ENCODE measurements around the gene SAMD4B.

DNA sequence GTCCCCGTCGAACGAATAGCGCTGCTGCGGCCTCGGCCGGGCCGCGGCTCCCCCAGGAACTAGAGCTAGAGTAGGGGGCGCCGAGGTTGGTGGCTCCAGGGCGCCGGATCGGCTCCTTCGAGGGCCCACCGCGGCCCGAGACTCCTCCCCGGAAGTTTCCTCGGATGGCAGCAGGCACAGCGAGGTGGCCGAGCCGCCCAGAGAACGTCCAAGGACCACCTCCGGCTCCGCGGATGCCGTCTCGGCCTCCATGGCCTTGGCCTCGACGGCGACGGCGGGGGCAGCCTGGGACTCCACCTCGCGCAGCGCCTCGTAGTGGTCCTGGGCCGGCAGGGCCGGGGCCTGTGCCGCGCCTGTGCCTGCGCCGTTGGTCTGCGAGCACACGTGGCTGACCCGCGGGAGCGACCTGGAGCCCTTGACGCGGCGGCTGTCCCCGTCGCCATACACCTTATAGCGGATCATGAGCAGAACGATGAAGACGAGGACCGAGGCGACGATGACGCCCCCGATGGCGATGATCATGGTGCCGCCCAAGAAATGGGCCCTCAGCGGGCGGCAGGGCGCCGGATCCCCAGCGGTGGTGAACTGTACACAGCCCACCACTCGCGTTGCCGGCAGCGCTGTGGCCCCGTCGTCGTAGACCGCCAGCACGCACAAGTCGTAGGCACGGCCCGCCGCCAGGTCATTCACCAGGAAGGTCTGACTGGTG, 34.2 kb upstream of the SAMD4B start:
- TF ChIP-seq CTCF (IDR thresholded peaks at IDR 0.05) (no peak), POLR2A (IDR thresholded peaks at IDR 0.05) (no peak)
